Lung (tissue), 12 donors: Measurements from ENCODE around the gene GNS. TPM values are rescaled to one million over a fixed set of nuclear protein-coding genes. Genes with fewer than 3 reads are reported as not detected.

Source experiments
- ATAC-seq: fragments of 200-7000 bp; cut with Tn5 transposase; one replicate; pipeline ENCODE4 v1.9.1; 2020; ENCODE audit warnings: moderate number of reproducible peaks; ENCODE audit not compliant: insufficient read depth, low FRiP score
- DNase-seq, 3 donors: peaks; one replicate each; pipeline ENCODE4 v3.0.0-alpha.2; 2013 to 2017
- H3K27ac ChIP-seq, 2 donors: one replicate each; pipeline ENCODE4 v1.5.1; 2013; ENCODE audit warnings: mild to moderate bottlenecking in 2 of 2, moderate library complexity in 2 of 2, control low read depth in 1 of 2, inconsistent platforms in 1 of 2, low read depth in 1 of 2, low read length in 1 of 2
- H3K27me3 ChIP-seq, 3 donors: one replicate each; pipeline ENCODE4 v1.5.1; 2013; ENCODE audit warnings: low read length in 2 of 3; ENCODE audit not compliant: control insufficient read depth in 3 of 3, insufficient read depth in 3 of 3
- H3K36me3 ChIP-seq, 4 donors: one replicate each; pipeline ENCODE4 v1.5.1; 2013; ENCODE audit warnings: low read length in 4 of 4, mild to moderate bottlenecking in 1 of 4, moderate library complexity in 1 of 4; ENCODE audit not compliant: control insufficient read depth in 4 of 4, insufficient read depth in 4 of 4
- H3K4me1 ChIP-seq, 5 donors: one replicate each; pipeline ENCODE4 v1.5.1; 2013; ENCODE audit warnings: low read length in 5 of 5, mild to moderate bottlenecking in 2 of 5, moderate library complexity in 1 of 5; ENCODE audit not compliant: control insufficient read depth in 5 of 5, insufficient read depth in 5 of 5
- H3K4me3 ChIP-seq: one replicate; pipeline ENCODE4 v1.5.1; 2013; ENCODE audit warnings: mild to moderate bottlenecking, control low read depth, moderate library complexity
- H3K9ac ChIP-seq, 2 donors: one replicate each; pipeline ENCODE4 v1.5.1; 2013; ENCODE audit warnings: low read length in 2 of 2, control low read depth in 1 of 2; ENCODE audit not compliant: insufficient read depth in 1 of 2
- H3K9me3 ChIP-seq, 4 donors: one replicate each; pipeline ENCODE4 v1.5.1; 2013; ENCODE audit warnings: low read length in 3 of 4, mild to moderate bottlenecking in 1 of 4, moderate library complexity in 1 of 4; ENCODE audit not compliant: control insufficient read depth in 4 of 4, insufficient read depth in 3 of 4
- WGBS, 2 donors: extraction: QIAGEN DNeasy Blood & Tissue Kit; methylation state at CpG; one replicate each; pipeline ENCODE4 v1.1.7; 2013; 5-methylcytosine and 5-hydroxymethylcytosine counted together
- polyA plus RNA-seq, 2 donors: library from polyadenylated mRNA; stranded (reverse); fragments of 200-250 nt; gene quantifications; one replicate each; pipeline ENCODE4 v1.2.1, GENCODE V29; 2013
- total RNA-seq, 2 donors: library from RNA; depleted of rRNA in 1 of 2; stranded (reverse); fragments of >200 nt in 1 of 2; gene quantifications; one replicate each; pipeline ENCODE4 v1.2.1, GENCODE V29; 2014 to 2021
- TF ChIP-seq, protein P1 (sequence below): IDR thresholded peaks from 2 replicates; pipeline ENCODE4 v1.5.1; 2012; ENCODE audit warnings: mild to moderate bottlenecking; ENCODE audit errors: control extremely low read depth, extremely low read depth
- donor health status: control.
- donor health status: control.
- donor health status: Bipolar disorder and iron deficiency.
- donor health status: healthy.
- donor health status: DM: yes; HTN: yes; CAD: no.

GNS gene
- total and polyA plus RNA-seq, 4 donors = 27.6 to 149 (median 139) TPM

DNA sequence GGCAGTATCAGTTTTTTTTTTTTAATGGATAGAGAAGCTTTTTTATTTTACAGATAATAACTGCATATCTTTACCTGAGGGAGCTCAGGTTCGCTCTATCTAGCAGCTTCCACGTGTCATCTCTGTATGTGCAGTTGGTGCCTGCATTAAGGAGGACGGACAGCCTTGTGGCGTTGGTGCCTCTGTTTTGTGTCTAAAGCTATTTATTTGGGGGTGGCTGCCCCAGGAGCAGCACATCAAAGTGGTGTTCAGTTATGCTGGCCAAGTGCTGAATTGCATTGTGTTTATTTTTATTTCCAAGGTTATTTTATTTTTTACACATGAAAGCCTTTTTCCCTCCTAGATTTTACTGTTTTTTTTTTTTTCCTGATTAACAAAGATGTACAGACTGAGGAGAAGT lies 89.2 kb downstream of the GNS start:
- H3K4me1 ChIP-seq = peaks cover 34 to 79% (median 53%) of the 10 kb centered on the region in 5 donors
- TF ChIP-seq, protein P1, sequence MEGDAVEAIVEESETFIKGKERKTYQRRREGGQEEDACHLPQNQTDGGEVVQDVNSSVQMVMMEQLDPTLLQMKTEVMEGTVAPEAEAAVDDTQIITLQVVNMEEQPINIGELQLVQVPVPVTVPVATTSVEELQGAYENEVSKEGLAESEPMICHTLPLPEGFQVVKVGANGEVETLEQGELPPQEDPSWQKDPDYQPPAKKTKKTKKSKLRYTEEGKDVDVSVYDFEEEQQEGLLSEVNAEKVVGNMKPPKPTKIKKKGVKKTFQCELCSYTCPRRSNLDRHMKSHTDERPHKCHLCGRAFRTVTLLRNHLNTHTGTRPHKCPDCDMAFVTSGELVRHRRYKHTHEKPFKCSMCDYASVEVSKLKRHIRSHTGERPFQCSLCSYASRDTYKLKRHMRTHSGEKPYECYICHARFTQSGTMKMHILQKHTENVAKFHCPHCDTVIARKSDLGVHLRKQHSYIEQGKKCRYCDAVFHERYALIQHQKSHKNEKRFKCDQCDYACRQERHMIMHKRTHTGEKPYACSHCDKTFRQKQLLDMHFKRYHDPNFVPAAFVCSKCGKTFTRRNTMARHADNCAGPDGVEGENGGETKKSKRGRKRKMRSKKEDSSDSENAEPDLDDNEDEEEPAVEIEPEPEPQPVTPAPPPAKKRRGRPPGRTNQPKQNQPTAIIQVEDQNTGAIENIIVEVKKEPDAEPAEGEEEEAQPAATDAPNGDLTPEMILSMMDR = no peak
- no peak for ATAC-seq
- 27 to 36% methylated on average over 4 of the region's 4 CpGs for WGBS, 2 donors
- no peaks in the 10 kb centered on the region for H3K27me3 ChIP-seq
- H3K9ac ChIP-seq = no peak overlapping the region
- H3K9me3 ChIP-seq = no peaks in the 10 kb centered on the region
- DNase-seq = no peak
- H3K4me3 ChIP-seq = no peak overlapping the region
- H3K27ac ChIP-seq = peak overlapping the region; percentile 55 to 72
- H3K36me3 ChIP-seq = no peaks in the 10 kb centered on the region

DNA sequence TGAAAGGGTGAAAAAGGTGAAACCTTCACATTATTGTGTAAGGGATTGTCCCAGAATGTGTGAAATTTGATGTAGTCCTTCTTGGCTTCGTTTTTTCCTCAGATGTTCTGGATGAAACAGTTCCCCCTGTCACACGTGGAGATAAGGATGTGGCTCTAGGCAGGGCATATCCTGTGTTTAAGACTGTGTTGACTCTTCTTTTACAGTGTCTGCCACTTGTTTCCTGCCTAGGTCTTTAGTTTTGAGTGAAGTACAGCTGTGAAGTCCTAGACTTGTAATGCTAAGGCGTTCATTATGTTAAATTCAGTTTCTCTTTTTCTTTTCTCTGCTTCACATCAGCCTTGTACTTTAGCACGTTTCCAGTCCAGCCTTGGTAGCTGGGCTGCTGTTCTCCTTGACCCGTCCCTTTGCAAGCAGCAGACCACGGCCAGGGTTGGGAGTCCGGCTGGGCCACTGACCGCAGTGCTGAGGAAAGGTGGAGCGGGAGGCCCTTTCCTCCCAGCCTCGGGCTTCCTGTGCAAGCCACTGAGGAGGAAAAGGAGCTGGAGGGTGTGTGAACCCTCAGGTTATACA lies 89.8 kb downstream of the GNS start:
- 5 to 12% methylated on average over 10 of the region's 10 CpGs for WGBS, 2 donors
- Histone ChIP-seq H3K4me3 (no peak overlapping the region), H3K9ac (peak overlapping the region in 1 of 2 donors; percentile 51), H3K36me3 (no peaks in the 10 kb centered on the region), H3K27me3 (no peaks in the 10 kb centered on the region), H3K9me3 (no peaks in the 10 kb centered on the region), H3K27ac (peak overlapping the region; percentile 55 to 94), H3K4me1 (peaks cover 34 to 73% (median 52%) of the 10 kb centered on the region in 5 donors)
- peak in 2 of 3 donors; percentile 29 to 49 for DNase-seq
- ATAC-seq = no peak
- TF ChIP-seq, protein P1 = no peak

DNA sequence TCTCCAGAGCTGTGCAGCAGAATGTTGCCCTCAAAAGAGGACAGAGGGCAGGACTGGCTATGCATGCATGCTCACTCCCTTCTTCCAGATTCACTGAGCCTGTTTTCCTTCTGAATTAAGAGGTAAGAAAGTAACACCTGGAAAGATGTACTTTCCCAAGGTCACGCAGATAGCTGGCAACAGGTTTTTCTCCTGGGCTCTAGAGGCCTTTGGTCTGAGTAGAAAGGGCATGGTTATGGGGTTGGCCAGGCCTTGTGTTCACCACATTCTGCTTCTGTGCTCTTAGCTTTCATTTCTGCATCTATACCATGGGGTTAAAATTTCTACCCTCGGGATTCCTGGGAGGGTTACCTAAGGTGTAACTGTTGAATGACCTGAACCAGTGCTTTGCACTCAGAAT lies 91.4 kb downstream of the GNS start:
- H3K27ac ChIP-seq = peak overlapping the region in 1 of 2 donors; percentile 41
- H3K4me3 ChIP-seq = no peak overlapping the region
- H3K27me3 ChIP-seq = no peaks in the 10 kb centered on the region
- H3K36me3 ChIP-seq = no peaks in the 10 kb centered on the region
- H3K9me3 ChIP-seq = no peaks in the 10 kb centered on the region
- peaks cover 22 to 57% (median 36%) of the 10 kb centered on the region in 5 donors for H3K4me1 ChIP-seq
- no peak overlapping the region for H3K9ac ChIP-seq
- DNase-seq = no peak
- TF ChIP-seq, protein P1 = no peak
- ATAC-seq = no peak
- 78 to 82% methylated on average over 2 of the region's 2 CpGs for WGBS, 2 donors
